Medulla oblongata (tissue), 1 donor: ENCODE data around the gene BLMH.
A peak's percentile ranks its signal among the peaks of the same experiment; 100 is the strongest.

Source experiments
- DNase-seq: peaks from one replicate; pipeline ENCODE4 v3.0.0-alpha.2; 2015; ENCODE audit errors: extremely low spot score

The BLMH gene

DNA sequence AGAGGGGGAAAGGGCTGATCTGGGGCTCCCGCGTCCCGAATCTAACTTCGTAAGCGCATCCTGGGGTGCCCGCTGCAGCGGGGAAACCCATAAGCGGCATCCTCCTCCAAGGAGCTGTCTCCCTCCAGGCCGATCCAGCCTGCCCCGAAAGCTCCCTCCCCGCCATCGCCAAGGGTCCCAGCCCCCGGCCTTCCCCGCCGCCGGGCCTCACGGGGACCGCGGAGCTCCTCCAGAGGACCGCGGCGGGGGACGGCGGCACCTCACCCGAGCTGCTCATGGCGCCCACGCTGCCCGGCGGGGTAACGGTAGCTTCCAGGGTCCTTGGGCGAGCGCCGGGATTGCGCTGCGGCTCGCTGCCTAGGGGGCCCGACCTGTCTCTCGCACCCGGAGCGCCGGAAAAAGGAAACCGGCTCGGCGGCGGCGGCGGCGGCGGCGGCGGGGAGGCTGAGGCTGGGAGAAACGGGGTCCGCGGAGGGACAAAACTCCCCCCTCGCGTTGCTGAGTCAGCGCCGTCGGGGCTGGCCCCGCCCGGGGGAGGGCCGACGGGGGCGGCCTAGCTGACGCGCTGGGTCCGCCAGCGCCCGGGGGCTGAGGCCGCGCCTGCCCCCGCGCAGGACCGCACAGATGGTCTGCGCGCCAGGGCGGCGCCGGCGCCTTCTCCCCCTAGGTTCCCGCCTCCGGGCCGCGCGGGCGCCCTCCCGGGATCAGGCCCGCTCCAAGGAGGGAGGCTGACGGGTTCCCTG, at the start of gene BLMH:
BLMH (minus strand) TSS at position 402 of the 743 bp plus-strand sequence; CDS start at position 277, 125 bp downstream.
- DNase-seq: peak; percentile 77

DNA sequence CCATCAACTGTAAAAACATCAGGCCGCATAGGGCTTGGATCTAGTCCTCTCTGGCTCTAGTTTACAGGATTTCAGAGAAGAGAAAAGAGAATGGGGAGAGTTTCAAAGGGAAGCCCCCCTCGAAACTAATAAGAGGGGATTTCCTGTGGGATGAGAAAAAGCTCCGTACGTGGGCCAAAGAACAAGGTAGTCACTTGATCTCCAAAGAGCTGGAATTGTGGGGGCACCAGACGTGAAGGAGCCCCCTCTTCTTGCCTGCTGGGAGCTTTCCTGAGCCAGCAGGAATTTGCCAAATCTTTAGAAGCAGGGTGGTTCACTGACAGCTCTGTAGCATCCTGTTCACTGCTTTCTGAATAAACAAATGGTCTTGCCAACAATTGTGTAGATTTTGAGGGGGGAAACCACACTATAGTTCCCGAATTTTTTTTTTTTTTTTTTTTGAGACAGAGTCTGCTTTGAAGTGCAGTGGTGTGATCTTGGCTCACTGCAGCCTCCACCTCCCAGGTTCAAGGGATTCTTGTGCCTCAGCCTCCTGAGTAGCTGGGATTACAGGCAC, 49.1 kb upstream of the BLMH start:
- no peak for DNase-seq

- DNase-seq: no peak
Observed at GRCh38 chr17:30339086-30339485, 47.3 kb upstream of the BLMH start.

DNA sequence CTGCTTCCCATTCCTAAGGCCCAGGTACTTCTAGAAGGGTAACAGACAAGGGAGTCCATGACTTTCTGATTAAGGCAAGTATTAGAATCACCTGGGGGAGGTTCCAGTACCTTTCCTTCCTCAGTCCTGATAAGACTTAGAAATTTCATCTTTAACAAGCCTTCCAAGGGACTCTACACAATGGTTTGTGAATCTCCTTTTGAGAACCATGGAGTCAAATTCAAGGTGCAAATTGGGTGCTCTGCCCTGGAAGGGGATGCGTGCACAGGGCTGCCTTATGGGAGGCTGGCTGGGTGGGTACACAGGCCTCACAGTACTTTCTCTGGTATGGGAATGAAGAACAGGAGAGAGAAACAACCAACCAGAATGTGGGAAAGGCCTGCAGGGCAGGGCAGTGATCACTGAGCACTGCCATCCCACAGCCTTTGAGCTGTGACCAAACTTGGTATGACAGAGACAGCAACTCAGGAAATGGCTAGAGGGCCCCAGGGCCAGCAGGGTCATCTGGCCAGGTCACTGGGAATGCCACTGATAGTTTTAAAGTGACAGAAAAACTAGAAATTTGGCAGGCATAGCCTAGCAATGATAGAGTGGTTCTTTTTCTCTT, 45.8 kb upstream of the BLMH start:
- no peak for DNase-seq

- DNase-seq: no peak
Observed at GRCh38 chr17:30336369-30337171, 44.8 kb upstream of the BLMH start.

DNA sequence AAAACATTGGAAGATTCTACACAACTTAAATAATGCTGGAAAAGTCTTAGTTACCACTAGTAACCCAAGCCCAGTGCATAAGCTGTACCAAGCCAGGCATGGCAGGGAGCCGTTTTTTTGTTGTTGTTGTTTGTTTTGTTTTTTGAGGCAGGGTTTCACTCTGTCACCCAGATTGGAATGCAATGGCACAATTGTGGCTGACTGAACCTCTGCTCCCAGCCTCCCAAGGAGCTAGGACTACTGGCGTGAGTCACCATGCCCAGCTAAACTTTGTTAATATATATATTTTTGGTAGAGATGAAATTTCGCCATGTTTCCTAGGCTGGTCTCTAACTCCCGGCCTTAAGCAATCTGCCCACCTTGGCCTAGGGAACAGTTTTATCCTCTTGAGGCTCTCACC, 42.7 kb upstream of the BLMH start:
- no peak for DNase-seq

GRCh38 chr17:30333503-30334360, 42.0 kb upstream of the BLMH start, which contains the start of gene TMIGD1:
Gene TMIGD1, minus strand, starts transcription at chr17:30334057. Its CDS starts 1,924 bp downstream, at chr17:30332133.
- no peak for DNase-seq

DNA sequence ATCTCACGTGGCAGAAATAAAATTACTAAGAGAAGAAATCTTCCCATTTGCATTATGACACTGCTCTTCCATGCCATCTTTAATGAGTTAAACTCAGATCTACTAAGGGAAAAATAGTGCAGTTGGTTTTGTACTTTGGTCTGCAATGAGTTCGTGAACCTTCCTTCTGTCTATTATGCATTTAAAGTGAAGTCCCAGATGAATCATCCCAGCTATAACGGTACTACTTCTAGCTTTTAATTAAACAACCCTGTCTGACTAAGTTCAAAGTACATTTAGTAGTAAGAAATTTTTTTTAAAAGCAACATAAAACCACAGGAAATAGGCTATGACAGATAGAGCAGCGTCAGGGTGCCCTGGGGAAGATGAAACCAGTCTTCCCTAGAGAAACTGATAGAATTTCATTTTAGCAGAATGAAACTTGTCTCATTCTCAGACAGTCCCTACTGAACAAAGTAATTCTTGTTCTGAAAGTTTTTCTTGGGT, 40.4 kb upstream of the BLMH start:
- DNase-seq: no peak

- DNase-seq: no peak
Observed at GRCh38 chr17:30326809-30327208, 35.1 kb upstream of the BLMH start.

DNA sequence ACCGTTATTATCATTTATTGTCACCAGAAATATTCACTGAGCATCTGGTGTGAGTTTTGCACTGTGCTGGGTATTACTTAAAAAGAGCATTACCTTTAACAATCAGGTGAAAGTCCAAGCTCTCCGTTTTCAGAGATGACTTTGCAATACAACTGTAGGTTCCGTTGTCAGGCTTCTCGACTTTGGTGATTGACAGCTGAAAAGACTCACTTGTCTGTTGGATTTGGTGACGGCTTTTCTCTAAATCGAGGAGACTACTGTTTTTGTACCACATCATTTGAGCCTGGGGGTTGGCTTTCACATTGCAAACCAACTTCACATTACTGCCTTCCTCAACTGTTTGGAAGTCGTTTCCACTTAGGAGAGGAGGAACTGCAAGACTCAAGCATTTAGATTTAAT, 33.0 kb upstream of the BLMH start:
- no peak for DNase-seq

- DNase-seq: peak; percentile 6
Observed at GRCh38 chr17:30323895-30324319, 32.2 kb upstream of the BLMH start.

- DNase-seq: no peak
Observed at GRCh38 chr17:30323262-30323894, 31.6 kb upstream of the BLMH start.

GRCh38 chr17:30321314-30321713, 29.6 kb upstream of the BLMH start:
- no peak for DNase-seq

DNA sequence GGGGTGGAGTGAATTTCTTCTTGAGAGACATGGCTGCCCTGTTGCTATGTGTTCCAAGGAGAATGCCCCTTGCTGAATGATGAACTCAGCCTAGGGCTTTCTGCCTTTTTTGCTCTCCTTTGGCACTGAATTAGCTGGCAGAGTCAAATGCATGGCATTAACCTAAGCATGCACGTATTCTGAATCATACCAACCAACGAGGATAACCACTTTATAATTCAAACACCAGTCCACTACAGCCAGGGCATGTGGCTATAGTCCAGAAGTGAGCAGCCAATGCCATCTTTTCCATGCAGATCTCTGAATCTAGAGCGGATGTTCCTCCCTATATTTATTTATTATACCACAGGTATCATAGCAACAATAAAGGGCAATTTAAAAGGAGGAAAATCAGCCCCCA, 26.4 kb upstream of the BLMH start:
- DNase-seq: no peak

DNA sequence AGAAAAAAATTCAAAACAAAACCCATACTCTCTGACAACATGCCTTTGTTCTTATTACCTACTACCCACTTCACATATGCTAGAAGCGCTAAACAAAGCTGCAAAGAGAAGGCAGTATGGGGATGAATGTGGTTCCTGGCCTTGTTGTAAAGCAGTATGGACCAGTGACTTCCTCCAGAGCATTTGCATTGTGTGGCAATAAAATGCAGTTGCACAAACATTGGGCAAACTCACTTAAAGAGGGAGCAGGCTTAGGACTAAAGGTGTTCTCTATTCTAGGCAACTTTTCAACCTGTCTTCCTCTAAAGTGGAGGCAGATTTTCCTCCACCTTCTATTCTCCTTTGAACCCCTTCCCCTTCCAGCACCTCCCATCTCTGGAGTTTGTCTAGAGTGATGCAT, 25.0 kb upstream of the BLMH start:
- DNase-seq: no peak

DNA sequence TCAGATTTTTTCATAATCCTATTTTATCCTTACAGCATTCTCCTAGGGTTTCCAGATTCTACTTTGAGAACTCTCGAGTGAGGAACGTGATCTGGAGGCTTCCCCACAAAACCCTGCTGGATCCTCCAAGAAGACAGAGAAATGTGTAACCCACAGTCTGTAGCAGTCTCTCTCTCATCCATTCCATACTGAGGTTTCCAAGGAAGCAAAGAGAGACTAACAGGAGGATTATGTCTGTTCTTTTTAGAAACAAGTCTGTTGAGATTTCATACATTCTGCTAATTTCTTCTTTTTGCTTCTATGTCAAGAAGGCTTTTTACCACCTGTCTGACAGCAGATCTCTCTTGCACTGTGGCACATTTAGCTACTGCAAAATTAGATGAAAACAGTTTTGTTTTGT, 23.4 kb upstream of the BLMH start:
- DNase-seq: no peak

DNA sequence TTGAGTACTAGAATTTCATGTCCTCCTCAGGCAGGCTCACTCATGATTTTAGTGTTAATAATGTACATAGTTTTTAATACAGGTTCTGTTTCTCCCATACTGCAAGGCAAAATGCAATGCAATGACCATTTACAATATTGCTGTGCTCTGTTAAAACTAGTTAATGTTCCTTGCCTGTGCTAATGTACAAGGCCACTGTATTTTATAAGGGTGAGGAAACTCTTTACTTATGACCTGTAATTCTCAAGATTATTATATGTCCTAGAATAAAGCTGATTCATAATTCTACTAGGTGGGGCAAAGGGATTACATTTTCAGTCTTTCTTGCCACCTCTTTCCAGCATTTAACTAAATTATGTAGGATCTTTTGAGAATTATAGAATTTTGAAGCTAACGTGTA, 22.7 kb upstream of the BLMH start:
- DNase-seq: no peak

- no peak for DNase-seq
Observed at GRCh38 chr17:30312226-30312625, 20.5 kb upstream of the BLMH start.

DNA sequence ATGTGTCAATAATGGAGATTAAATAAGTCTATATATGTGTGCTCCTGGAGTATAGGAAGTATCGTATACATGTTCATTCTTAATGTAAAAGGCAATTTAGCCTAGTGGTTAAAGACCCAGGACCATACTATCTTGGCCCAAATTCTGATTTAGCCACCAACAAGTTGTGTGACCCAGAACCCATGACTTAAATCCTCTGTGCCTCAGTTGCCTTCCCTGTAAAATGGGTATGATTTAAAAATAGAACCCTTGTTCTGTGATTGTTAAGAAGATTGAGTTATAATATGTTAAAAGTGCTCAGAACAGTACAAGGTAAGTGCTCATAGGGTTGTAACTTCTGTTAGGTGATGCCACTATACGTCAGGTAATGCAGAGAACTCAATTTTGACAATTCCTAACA, 18.8 kb upstream of the BLMH start:
- no peak for DNase-seq

DNA sequence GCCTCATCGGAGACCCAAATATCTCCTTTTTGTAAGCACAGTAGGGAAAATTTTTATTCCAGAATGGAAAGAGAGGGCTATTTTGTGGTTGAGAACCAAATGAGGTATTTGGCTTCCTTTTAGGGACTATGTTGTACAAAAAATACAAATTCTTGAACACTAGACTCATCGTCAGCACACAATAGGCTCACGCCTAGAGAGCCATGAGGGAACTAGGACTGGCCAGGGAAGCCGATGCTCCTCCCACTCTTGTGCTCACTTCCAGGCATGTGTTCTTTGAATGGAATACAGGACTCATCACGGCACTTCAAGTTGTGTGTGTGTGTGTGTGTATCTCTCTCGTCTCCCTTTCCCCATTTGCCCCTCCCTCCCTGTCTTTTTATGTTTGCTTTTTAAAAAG, 17.8 kb upstream of the BLMH start:
- DNase-seq: no peak

- no peak for DNase-seq
Observed at GRCh38 chr17:30308406-30308805, 16.7 kb upstream of the BLMH start.
